ENCODE measurements around the gene ATP6V1G1.
"Not testable (repeated sequence)": the region's sequence is repeated elsewhere in the genome, so short reads cannot be mapped to it uniquely, and the experiment has no call there.

ATP6V1G1 gene

DNA sequence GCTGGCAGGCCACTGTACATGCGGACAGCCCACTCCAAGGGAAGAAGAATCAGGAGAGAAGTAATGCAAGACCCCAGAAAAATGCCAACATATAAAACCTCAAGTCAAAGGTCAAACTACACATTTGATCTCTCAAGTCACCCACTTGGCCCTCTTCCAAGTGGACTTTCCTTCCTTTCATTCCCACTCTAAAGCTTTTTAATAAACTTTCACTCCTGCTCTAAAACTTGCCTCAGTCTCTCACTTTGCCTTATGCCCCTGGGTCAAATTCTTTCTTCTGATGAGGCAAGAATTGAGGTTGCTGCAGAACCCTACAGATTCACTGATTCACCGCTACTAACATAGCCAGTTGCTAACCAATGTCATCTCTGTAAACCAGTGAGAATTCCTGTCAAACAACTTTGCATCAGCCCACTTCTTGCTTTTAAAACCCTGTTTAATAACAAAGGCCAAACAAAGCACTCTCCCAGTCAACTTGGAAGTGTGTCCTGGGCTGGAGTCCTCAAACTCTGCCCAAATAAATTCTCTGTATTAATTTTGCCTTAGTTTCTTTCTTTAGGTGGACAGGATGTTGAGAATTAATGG lies 6.9 kb upstream of the ATP6V1G1 start:
- DNase-seq, result no peak

DNA sequence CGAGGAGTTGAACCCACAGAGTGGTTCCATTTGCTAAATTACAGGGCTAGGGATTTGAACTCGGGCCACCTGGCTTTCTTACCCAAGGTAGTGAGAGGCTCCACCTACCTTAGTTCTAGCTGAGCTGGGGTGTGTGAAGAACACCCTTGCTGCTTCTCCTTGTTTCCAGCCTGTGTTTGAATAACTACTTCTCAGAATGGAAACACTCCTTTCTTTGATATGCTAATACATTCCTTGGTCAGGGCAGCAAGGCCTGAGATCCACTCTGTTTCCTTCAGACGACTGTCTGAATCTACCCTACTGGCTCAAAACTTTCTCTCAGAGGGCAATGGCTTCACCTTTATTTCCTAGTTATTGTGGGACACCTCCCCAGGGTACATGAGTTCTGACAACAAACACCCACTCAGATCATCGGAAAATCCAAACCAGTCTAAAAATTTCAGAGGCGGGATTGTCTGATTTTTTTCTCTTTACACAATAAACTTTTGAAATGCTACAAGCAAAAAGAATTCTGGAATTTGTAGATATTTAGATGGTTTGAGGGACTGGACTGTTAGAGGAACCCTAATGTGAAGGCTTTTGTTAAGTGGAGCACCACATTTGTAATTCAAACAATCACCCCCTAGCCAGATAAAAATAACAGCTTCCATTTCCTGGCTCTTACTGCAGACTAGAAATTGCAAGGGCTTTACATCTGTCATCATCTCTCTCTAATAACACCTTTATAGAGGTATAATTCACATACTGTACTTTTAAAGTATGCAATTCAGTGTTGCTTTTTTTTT lies 4.0 kb upstream of the ATP6V1G1 start:
- DNase-seq, result no peak

- no peak for DNase-seq
Measured at GRCh38 chr9:114588210-114588609, 641 bp downstream of the ATP6V1G1 start.

GRCh38 chr9:114588651-114589526 lies 1.3 kb downstream of the ATP6V1G1 start:
- peak; percentile 8 for DNase-seq

DNA sequence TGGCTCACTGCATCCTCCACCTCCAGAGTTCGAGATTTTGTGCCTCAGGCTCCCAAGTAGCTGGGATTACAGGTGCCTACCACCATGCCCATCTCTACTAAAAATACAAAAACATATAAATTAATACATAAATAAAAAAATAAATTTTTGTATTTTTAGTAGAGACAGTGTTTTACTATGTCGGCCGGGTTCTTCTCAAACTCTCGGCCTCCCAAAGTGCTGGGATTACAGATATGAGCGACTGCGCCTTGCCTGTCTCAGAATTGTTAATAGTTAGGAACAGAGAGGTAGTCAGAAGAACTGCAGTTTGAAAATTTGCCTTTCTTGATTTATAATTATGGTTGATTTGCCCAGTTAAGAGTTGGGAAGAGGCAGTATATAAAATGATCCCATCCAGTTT lies 2.8 kb downstream of the ATP6V1G1 start:
- no peak for DNase-seq

DNA sequence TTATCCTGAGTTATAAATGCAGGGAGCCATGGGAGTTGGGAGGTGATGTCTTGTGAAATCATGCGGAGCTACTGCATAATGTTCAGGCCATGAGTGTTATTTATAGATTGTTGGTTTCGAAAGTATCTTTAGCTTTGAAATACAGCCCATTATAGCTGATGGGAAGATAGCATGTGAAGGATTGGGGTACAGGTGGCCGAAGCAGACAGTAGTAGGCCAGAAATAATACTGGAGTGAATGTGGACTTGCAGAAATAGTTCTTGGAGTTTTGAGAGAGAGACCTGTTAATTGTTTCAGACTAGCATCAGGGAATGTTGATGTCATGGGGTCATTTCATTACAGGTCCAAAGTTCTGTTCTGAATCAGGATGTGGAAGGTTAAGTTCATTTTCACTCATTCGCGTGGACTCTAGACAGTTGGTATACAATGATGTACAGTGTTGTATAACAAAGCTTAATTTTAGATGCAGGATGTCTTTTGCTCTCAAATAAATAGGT lies 3.8 kb downstream of the ATP6V1G1 start:
- DNase-seq, result no peak

DNA sequence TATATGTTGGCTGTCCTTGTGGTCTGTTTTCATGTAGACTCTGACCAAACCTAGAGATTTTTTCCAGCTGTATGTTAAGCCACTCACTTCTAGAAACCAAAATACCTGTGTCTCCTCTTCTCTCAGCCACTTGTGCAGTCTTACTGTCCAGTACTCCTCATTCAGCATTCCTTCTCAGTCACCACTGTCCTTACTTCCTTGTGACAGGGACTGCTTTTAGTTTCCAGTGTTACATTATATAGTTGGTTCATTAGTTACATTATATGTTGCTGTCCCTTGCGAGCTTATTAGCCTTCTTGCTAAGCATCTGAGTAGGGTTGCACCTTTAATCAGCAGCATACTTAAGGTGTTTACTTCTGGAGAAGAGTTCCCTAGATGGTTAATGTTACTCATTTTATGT lies 4.3 kb downstream of the ATP6V1G1 start:
- DNase-seq, result no peak

DNA sequence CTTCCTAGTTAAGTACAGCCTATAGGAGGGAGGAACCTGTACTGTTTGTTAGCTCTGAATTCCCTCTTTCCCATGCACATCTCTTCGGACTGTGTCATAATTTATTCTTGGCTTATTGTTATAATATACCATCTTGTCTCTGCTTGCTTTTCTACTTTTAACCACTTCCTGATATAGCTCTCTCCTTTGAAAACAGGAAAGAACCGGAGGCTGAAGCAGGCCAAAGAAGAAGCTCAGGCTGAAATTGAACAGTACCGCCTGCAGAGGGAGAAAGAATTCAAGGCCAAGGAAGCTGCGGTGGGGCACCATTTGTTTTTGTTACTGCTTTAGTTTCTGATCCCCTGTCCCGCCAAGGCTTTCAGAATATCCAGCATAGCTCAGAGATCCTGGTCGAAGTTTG lies 4.8 kb downstream of the ATP6V1G1 start:
- no peak for DNase-seq

GRCh38 chr9:114594136-114594535 lies 6.6 kb downstream of the ATP6V1G1 start:
- no peak for DNase-seq

DNA sequence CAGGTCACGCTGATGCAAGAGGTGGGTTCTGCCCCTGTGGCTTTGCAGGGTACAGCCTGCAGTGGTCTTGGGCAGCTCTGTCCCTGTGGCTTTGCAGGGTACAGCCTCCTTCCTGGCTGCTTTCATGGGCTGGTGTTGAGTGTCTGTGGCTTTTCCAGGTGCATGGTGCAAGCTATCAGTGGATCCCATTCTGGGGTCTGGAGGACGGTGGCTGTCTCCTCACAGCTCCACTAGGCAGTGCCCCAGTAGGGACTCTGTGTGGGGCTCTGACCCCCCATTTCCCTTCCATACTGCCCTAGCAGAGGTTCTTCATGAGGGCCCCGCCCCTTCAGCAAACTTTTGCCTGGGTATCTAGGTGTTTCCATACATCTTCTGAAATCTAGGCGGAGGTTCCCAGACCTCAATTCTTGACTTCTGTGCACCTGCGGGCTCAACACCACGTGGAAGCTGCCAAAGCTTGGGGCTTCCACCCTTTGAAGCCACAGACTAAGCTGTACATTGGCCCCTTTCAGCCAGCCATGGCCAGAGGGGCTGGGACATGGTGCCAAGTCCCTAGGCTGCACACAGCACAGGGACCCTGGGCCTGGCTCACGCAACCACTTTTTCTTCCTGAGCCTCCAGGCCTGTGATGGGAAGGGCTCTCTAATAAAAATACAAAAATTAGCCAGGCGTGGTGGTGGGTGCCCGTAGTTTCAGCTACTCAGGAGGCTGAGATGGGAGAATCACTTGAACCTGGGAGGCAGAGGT lies 13.1 kb downstream of the ATP6V1G1 start:
- DNase-seq, result not testable (repeated sequence)

DNA sequence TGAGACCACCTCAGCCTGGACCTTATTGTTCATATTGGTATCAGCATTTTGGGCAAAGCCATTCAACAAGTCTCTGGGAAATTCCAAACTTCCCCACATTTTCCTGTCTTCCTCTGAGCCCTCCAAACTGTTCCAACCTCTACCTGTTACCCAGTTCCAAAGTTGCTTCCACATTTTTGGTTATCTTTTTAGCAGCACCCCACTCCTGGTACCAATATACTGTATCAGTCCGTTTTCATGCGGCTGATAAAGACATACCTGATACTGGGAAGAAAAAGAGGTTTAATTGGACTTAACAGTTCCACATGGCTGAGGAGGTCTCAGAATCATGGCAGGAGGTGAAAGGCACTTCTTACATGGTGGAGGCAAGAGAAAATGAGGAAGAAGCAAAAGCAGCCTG lies 14.2 kb downstream of the ATP6V1G1 start:
- not testable (repeated sequence) for DNase-seq

- DNase-seq, result no peak
Measured at GRCh38 chr9:114602620-114603019, 15.1 kb downstream of the ATP6V1G1 start.

DNA sequence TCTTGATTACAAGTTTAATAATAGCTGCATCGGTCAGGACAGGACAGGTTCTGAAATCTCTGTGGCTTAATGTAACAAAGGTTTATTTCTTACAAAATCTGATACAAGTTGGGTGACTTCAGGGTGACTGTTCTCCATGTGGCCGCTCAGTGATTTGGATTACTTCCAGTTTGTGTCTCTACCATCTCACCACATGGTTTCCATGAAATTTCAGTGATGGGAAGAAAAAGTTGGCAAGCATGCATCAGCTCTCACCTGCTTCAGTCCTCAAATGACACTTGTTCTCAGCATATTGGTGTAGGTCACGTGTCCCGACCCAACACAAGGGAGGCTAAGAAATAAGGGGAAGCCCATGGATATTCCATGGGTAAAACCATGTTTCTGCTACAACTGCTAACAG lies 15.7 kb downstream of the ATP6V1G1 start:
- DNase-seq, result no peak

- no peak for DNase-seq
Measured at GRCh38 chr9:114604989-114605388, 17.4 kb downstream of the ATP6V1G1 start.

- DNase-seq, result no peak
Measured at GRCh38 chr9:114606068-114606467, 18.5 kb downstream of the ATP6V1G1 start.

GRCh38 chr9:114606597-114607207 lies 19.1 kb downstream of the ATP6V1G1 start:
- no peak for DNase-seq

DNA sequence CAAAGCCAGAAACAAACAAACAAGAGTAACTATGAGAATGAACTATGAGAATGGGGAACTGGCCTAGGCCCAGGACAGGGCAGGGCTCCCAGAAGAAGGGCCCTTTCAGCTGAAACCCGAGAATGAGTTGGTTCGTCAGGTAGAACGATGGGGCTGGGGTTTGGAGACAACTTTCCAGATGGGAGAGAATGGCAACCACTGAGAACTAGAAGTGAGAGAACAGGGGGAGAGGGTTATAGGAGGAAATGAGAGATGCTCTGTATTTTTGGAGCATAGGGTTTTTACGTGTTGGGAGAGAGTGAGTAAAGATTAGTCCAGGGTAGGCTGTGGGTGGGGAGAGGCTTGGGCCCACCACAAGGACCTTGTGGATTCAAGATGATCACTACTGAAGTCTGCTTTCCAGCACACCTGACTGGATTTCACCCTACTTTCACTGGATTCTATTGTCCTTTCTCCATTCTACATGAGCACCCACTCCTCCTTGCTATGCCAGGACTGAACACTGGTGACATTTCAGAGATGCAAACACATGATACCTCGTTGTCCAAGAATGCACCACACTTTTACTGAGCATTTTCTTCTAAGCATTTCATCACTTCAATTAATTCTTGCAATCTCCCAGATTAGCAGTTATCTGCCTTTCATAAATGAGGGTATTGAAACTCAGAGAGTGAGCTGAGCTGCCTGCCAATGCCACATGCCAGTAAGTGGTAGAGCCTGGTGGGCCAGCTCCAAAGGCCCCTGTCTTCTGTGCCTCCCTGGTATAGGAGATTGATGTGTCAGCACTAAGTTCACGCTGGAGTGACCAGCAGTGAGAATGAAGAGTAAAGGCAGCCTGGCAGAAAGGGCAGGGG lies 20.3 kb downstream of the ATP6V1G1 start:
- no peak for DNase-seq

DNA sequence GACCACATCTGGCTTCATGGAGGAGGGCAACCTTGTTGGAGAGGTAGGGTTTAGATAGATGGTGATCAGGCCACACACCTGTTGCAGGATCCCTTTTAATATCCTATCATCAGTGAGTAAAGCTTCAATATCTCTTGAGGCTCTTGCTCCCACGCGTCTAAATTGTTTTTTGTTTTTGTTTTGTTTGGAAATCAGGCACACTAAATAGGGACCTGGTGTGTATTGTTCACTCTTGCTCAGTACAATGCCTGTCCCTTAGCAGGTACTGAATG lies 20.9 kb downstream of the ATP6V1G1 start:
- no peak for DNase-seq

- DNase-seq, result peak; percentile 61
Measured at GRCh38 chr9:114611516-114612271, 24.1 kb downstream of the ATP6V1G1 start.

GRCh38 chr9:114612272-114612923 lies 24.8 kb downstream of the ATP6V1G1 start:
- peak; percentile 24 for DNase-seq
